Keratinocyte (primary cell): ENCODE data around the gene DOCK1. TPM values are rescaled to one million over a fixed set of nuclear protein-coding genes. Genes with fewer than 3 reads are reported as not detected.

Source experiments
- DNase-seq: peaks from one replicate; pipeline ENCODE4 v3.0.0-alpha.2; 2011; ENCODE audit warnings: low read depth, missing footprints, low spot score
- FAIRE-seq: peaks from 2 replicates; lab custom pipeline; 2011; peaks lifted over from hg19 to GRCh38; lab: Jason Lieb, UNC
- H2AFZ ChIP-seq: 2 replicates; pipeline ENCODE4 v1.6.0; 2012; ENCODE audit warnings: low read length, control low read depth, inconsistent platforms; ENCODE audit not compliant: control insufficient read depth
- H3K27ac ChIP-seq: 2 replicates; pipeline ENCODE4 v1.5.1; 2011; ENCODE audit warnings: low read length; ENCODE audit not compliant: control insufficient read depth, insufficient read depth
- H3K27me3 ChIP-seq: 3 replicates; pipeline ENCODE4 v1.6.0; 2011; ENCODE audit warnings: low read length; ENCODE audit not compliant: control insufficient read depth, insufficient read depth; ENCODE audit errors: extremely low read depth
- H3K36me3 ChIP-seq, 2 experiments: 2 replicates in 1 of 2; 3 replicates in 1 of 2; pipeline ENCODE4 v1.5.1; 2011; ENCODE audit warnings: low read length in 2 of 2, mild to moderate bottlenecking in 1 of 2; ENCODE audit not compliant: control insufficient read depth in 2 of 2, insufficient read depth in 2 of 2; ENCODE audit errors: extremely low read depth in 1 of 2
- H3K4me1 ChIP-seq: 3 replicates; pipeline ENCODE4 v1.5.1; 2011; ENCODE audit warnings: low read length; ENCODE audit not compliant: control insufficient read depth, insufficient read depth; ENCODE audit errors: extremely low read depth
- H3K4me2 ChIP-seq: 3 replicates; pipeline ENCODE4 v1.6.0; 2011; ENCODE audit warnings: low read depth, low read length; ENCODE audit not compliant: control insufficient read depth, insufficient read depth; ENCODE audit errors: extremely low read depth
- H3K4me3 ChIP-seq, 3 experiments: fragments of 200-600 bp in 1 of 3; sonication (generic) in 1 of 3; 2 replicates in 2 of 3; 3 replicates in 1 of 3; pipeline ENCODE4 v1.5.1; 2011 to 2016; ENCODE audit warnings: low read length in 3 of 3, mild to moderate bottlenecking in 3 of 3, control low read depth in 2 of 3, inconsistent platforms in 1 of 3, low read depth in 1 of 3, mixed read lengths in 1 of 3, mixed run types in 1 of 3, moderate library complexity in 1 of 3; ENCODE audit not compliant: control insufficient read depth in 2 of 3, insufficient read depth in 2 of 3; ENCODE audit errors: extremely low read depth in 1 of 3
- H3K79me2 ChIP-seq: 2 replicates; pipeline ENCODE4 v1.6.0; 2012; ENCODE audit warnings: low read length; ENCODE audit not compliant: control insufficient read depth, insufficient read depth
- H3K9ac ChIP-seq: 3 replicates; pipeline ENCODE4 v1.6.0; 2011; ENCODE audit warnings: low read length; ENCODE audit not compliant: control insufficient read depth, insufficient read depth; ENCODE audit errors: extremely low read depth
- H3K9me1 ChIP-seq: 3 replicates; pipeline ENCODE4 v1.6.0; 2011; ENCODE audit warnings: low read length; ENCODE audit not compliant: control insufficient read depth, insufficient read depth; ENCODE audit errors: extremely low read depth
- H3K9me3 ChIP-seq: 2 replicates; pipeline ENCODE4 v1.5.1; 2012; ENCODE audit warnings: low read depth, low read length; ENCODE audit not compliant: control insufficient read depth
- H4K20me1 ChIP-seq: 3 replicates; pipeline ENCODE4 v1.6.0; 2011; ENCODE audit warnings: low read length; ENCODE audit not compliant: control insufficient read depth, insufficient read depth; ENCODE audit errors: extremely low read depth
- EZH2 ChIP-seq: IDR thresholded peaks from one replicate; pipeline ENCODE4 v1.6.1; 2012; ENCODE audit warnings: inconsistent platforms, mild to moderate bottlenecking, low read length, moderate library complexity
- dilution Hi-C: fragments of 300-500 bp; cut with MboI; formaldehyde crosslinking; loops from one replicate; pipeline ENCODE4 v1.7.0; 2020; ENCODE audit warnings: low sequenced_read_pairs; ENCODE audit not compliant: extremely low pct_ligation_motif_present
- polyA plus RNA-seq, 5 experiments: library from polyadenylated mRNA; depleted of rRNA in 3 of 5; stranded (reverse) in 3 of 5; stranded (forward) in 1 of 5; unstranded in 1 of 5; fragments of >200 nt; gene quantifications; 1 replicate in 1 of 5; 2 replicates in 3 of 5; 3 replicates in 1 of 5; pipeline versions ENCODE4 v1.2.1 to v1.2.3, GENCODE V29; 2011 to 2012; ENCODE audit warnings: missing spikeins in 2 of 5, low read depth in 1 of 5, low replicate concordance in 1 of 5
- TF ChIP-seq, protein P1 (sequence below), 3 experiments: IDR thresholded peaks in 1 of 3; conservative IDR thresholded peaks in 1 of 3; optimal IDR thresholded peaks in 1 of 3; 2 replicates in 2 of 3; 3 replicates in 1 of 3; pipeline versions ENCODE3 to v1.5.1; 2011; ENCODE audit warnings: low read length in 3 of 3, mild to moderate bottlenecking in 3 of 3, moderate library complexity in 2 of 3, control low read depth in 1 of 3, inconsistent platforms in 1 of 3; ENCODE audit not compliant: insufficient read depth in 2 of 3; ENCODE audit errors: extremely low read depth in 1 of 3

The DOCK1 gene
- polyA plus RNA-seq, 1 donor (not counting 4 experiments of a cell fraction or from before 2014, with no cell fraction given), result 15.7 TPM

DNA sequence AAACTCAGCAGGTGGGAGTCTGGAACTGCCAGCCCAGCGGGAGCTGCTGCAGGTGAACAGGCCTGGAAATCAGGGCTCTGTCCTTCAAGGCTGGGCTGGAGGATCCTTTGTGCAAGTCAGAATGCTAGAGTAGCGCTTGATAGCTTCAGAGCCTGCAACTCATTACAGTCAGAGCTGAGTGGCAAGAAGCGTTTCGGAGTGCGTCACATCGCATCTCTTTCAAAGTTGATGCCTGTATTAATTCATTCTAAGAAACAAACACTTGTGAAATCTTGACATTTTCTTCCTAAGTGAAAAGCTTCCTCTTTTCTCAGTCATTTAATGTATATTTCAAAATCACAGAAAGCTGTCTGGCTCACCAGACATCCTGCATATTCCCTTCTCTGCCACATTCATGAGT lies 522.7 kb downstream of the DOCK1 start:
- Histone ChIP-seq H3K4me3 (no peak overlapping the region), H3K36me3 (peaks cover 6 to 9% of the 10 kb centered on the region in 2 experiments), H3K27ac (no peak overlapping the region), H2AFZ (no peak overlapping the region), H3K4me1 (no peaks in the 10 kb centered on the region), H3K9me3 (no peaks in the 10 kb centered on the region), H3K27me3 (no peaks in the 10 kb centered on the region), H3K4me2 (no peak overlapping the region), H3K79me2 (no peaks in the 10 kb centered on the region), H4K20me1 (no peaks in the 10 kb centered on the region), H3K9me1 (no peaks in the 10 kb centered on the region), H3K9ac (no peak overlapping the region)
- FAIRE-seq, result no peak
- TF ChIP-seq, protein P1, sequence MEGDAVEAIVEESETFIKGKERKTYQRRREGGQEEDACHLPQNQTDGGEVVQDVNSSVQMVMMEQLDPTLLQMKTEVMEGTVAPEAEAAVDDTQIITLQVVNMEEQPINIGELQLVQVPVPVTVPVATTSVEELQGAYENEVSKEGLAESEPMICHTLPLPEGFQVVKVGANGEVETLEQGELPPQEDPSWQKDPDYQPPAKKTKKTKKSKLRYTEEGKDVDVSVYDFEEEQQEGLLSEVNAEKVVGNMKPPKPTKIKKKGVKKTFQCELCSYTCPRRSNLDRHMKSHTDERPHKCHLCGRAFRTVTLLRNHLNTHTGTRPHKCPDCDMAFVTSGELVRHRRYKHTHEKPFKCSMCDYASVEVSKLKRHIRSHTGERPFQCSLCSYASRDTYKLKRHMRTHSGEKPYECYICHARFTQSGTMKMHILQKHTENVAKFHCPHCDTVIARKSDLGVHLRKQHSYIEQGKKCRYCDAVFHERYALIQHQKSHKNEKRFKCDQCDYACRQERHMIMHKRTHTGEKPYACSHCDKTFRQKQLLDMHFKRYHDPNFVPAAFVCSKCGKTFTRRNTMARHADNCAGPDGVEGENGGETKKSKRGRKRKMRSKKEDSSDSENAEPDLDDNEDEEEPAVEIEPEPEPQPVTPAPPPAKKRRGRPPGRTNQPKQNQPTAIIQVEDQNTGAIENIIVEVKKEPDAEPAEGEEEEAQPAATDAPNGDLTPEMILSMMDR (optimal IDR thresholded peaks at IDR 0.05 in 1 of 3, IDR thresholded peaks at IDR 0.05 in 1 of 3, conservative IDR thresholded peaks at IDR 0.05 in 1 of 3; ENCODE audit: extremely low read depth in 1 of 3, insufficient read depth in 2 of 3, low read length in 3 of 3), result no peak
- no peak for TF ChIP-seq EZH2
- no peak for DNase-seq
- dilution Hi-C loops, result no loop called here

DNA sequence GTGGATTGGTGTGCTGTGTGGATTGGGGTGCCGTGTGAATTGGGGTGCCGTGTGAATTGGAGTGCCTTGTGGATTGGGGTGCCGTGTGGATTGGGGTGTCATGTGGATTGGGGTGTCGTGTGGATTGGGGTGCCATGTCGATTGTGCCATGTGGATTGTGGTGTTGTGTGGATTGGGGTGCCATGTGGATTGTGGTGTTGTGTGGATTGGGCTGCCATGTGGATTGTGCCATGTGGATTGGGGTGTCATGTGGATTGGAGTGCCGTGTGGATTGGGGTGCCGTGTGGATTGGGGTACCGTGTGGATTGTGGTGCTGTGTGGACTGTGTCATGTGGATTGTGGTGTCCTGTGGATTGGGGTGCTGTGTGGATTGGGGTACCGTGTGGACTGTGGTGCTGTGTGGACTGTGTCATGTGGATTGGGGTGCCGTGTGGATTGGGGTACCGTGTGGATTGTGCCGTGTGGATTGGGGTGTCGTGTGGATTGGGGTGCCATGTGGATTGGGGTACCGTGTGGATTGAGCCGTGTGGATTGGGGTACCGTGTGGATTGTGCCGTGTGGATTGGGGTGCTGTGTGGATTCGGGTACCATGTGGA lies 523.3 kb downstream of the DOCK1 start:
- Histone ChIP-seq H3K79me2 (no peaks in the 10 kb centered on the region), H3K9ac (no peak overlapping the region), H3K27me3 (no peaks in the 10 kb centered on the region), H3K27ac (no peak overlapping the region), H2AFZ (no peak overlapping the region), H3K9me3 (no peaks in the 10 kb centered on the region), H3K4me3 (no peak overlapping the region), H4K20me1 (no peaks in the 10 kb centered on the region), H3K36me3 (peaks cover 6 to 9% of the 10 kb centered on the region in 2 experiments), H3K4me1 (no peaks in the 10 kb centered on the region), H3K4me2 (no peak overlapping the region), H3K9me1 (no peaks in the 10 kb centered on the region)
- DNase-seq, result no peak
- dilution Hi-C loops, result no loop called here
- no peak for FAIRE-seq
- TF ChIP-seq, protein P1 (optimal IDR thresholded peaks at IDR 0.05 in 1 of 3, IDR thresholded peaks at IDR 0.05 in 1 of 3, conservative IDR thresholded peaks at IDR 0.05 in 1 of 3; ENCODE audit: extremely low read depth in 1 of 3, insufficient read depth in 2 of 3, low read length in 3 of 3), result no peak
- TF ChIP-seq EZH2, result no peak
